HUES48 (cell line): Measurements from ENCODE around the gene URI1.
"Not testable (repeated sequence)": the region's sequence is repeated elsewhere in the genome, so short reads cannot be mapped to it uniquely, and the experiment has no call there.

Source experiments
- H3K27ac ChIP-seq: one replicate; pipeline ENCODE4 v1.7.0; 2013; ENCODE audit warnings: low read depth, low read length, inconsistent platforms
- H3K27me3 ChIP-seq: 2 replicates; pipeline ENCODE4 v1.6.1; 2013; ENCODE audit warnings: mild to moderate bottlenecking, low read length; ENCODE audit not compliant: control insufficient read depth, insufficient read depth
- H3K36me3 ChIP-seq: 2 replicates; pipeline ENCODE4 v1.6.1; 2013; ENCODE audit warnings: low read length; ENCODE audit not compliant: control insufficient read depth, insufficient read depth
- H3K4me1 ChIP-seq: 2 replicates; pipeline ENCODE4 v1.6.1; 2013; ENCODE audit warnings: mild to moderate bottlenecking, low read length; ENCODE audit not compliant: control insufficient read depth, insufficient read depth
- H3K4me3 ChIP-seq: 2 replicates; pipeline ENCODE4 v1.5.1; 2013; ENCODE audit warnings: mild to moderate bottlenecking, low read depth, low read length
- H3K9ac ChIP-seq: 2 replicates; pipeline ENCODE4 v1.6.1; 2013; ENCODE audit warnings: mild to moderate bottlenecking, low read depth, low read length, moderate library complexity
- H3K9me3 ChIP-seq: 2 replicates; pipeline ENCODE4 v1.6.1; 2013; ENCODE audit warnings: low read length; ENCODE audit not compliant: control insufficient read depth, insufficient read depth

Gene URI1, protein sequence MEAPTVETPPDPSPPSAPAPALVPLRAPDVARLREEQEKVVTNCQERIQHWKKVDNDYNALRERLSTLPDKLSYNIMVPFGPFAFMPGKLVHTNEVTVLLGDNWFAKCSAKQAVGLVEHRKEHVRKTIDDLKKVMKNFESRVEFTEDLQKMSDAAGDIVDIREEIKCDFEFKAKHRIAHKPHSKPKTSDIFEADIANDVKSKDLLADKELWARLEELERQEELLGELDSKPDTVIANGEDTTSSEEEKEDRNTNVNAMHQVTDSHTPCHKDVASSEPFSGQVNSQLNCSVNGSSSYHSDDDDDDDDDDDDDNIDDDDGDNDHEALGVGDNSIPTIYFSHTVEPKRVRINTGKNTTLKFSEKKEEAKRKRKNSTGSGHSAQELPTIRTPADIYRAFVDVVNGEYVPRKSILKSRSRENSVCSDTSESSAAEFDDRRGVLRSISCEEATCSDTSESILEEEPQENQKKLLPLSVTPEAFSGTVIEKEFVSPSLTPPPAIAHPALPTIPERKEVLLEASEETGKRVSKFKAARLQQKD

DNA sequence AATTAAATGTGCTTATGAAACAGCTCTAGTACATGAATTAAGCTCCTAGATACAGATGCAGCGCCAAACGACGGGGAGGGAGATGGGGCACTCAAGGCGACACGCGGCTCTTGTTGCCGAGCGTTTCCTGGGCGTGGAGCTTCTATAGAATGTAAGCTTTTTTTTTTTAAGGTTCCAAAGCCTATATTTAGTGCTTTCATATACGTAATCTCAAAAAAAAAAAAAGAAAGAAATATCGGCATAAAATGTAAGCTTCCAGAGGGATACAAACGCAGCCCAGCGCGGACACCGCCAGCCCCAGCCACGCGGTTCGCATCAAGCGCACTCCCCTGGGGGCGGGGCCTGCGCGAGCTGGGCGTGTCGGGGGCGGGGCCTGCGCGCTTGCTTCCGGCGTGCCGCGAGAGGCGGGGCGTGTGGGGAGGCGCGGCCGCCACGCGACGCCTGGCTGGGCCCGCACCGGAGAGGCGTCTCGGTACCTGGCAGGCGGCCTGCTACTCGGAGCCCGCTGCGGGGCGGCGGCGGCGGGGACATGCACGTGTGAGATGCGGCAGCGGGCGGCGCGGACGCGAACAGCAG, at the start of gene URI1:
URI1 (plus strand) TSS at position 412 of the 576 bp plus-strand sequence. CDS start 309 bp downstream, outside the sequence.
- Histone ChIP-seq H3K9ac (peak within 1 kb of the TSS; percentile 92), H3K27me3 (peaks cover 12% of the 10 kb centered on the region), H3K4me3 (peak within 1 kb of the TSS; percentile 96), H3K9me3 (no peaks in the 10 kb centered on the region), H3K4me1 (peaks cover 10% of the 10 kb centered on the region; the same call in 1 of the 2 replicates), H3K36me3 (no peaks in the 10 kb centered on the region), H3K27ac (peak within 1 kb of the TSS; percentile 75)

DNA sequence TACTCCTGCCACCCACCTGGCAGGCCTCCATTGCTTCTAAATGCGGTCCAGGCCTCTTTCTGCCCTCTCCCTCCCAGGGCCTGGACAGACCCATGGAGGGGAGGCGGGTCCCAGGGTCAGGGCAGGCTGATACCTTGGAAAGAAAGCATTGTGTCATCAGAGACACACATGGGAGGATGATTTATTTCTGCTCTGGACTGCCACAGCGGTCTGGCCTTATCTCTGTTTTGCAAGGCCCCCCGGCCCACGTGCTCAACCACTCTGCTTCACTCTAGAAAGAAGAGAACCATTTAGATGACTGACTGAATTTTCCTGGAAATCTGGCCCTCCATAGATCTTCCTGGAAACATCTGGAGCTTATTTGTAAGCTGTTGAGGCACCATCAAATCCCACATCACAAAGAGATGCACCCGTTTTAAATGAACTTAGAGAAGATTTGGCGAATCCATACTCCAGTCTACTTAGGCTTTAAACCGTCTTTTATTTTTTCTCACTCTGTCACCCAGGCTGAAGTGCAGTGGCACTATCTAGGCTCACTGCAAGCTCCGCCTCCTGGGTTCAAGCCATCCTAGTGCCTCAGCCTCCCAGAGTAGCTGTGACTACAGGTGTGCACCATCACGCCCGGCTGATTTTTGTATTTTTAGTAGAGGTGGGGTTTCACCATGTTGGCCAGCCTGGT, 48.3 kb upstream of the URI1 start:
- Histone ChIP-seq H3K4me1 (no peaks in the 10 kb centered on the region), H3K36me3 (no peaks in the 10 kb centered on the region), H3K27me3 (no peaks in the 10 kb centered on the region), H3K4me3 (no peak overlapping the region), H3K9me3 (no peaks in the 10 kb centered on the region), H3K27ac (no peak overlapping the region), H3K9ac (no peak overlapping the region)

DNA sequence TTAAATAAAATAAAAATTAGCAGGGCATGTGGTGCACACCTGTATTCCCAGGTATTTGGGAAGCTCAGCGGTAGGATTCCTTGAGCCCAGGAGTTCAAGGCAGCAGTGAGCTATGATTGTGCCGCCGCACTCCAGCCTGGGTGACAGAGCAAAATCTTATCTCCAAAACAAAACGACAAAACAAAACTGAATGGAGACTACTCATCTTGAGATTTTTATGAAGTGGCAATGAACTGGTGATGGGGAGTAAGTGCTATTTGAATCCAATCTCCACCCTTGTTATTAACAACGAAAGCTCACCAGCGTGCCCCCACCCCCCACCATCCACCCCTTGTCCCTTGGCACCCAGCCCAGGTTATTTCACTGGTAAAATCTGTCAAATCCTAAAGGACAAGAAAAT, 45.2 kb upstream of the URI1 start:
- H3K4me3 ChIP-seq = no peak overlapping the region
- no peaks in the 10 kb centered on the region for H3K4me1 ChIP-seq
- no peaks in the 10 kb centered on the region for H3K36me3 ChIP-seq
- H3K9me3 ChIP-seq = no peaks in the 10 kb centered on the region
- H3K27me3 ChIP-seq = no peaks in the 10 kb centered on the region
- H3K9ac ChIP-seq = no peak overlapping the region
- no peak overlapping the region for H3K27ac ChIP-seq

DNA sequence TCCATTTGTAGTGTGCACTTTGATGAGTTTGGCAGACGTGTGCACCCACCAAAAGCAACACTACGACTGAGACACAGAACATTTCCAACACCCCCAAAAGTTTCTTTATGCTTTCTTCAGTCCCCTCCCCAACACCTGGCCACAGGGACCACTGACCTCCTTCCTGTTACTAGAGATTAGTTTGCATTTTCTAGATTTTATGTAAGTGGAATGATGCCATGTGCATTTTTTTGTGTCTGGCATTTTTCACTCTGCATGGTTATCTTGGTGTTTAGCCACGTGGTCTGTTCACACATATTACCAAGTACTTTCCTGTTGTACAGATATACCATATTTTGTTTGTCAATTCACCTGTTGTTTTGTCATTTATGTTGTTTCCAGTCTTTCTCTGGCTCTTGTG, 44.6 kb upstream of the URI1 start:
- Histone ChIP-seq H3K27me3 (no peaks in the 10 kb centered on the region), H3K27ac (no peak overlapping the region), H3K36me3 (no peaks in the 10 kb centered on the region), H3K4me1 (no peaks in the 10 kb centered on the region), H3K9ac (no peak overlapping the region), H3K9me3 (no peaks in the 10 kb centered on the region), H3K4me3 (no peak overlapping the region)

DNA sequence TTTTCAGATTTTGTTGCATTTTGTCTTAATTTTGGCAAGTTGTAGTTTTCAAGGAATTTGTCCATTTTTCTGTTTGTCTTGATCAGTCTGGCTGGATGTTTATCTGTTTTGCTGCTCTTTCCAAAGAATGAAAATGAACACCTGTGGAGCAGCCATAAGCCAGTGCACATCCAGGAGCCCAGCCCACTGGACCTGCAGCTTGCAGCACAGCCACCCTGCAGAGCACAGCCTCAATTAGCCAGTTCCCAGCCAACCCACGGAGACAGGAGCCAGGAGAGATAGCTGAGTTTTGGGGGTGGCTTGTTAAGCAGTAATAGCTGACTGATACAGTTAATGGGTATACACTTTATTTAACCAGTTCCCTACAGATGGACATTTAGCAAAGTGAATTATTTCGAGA, 38.0 kb upstream of the URI1 start:
- Histone ChIP-seq H3K36me3 (no peaks in the 10 kb centered on the region), H3K27ac (no peak overlapping the region), H3K27me3 (no peaks in the 10 kb centered on the region), H3K4me1 (no peaks in the 10 kb centered on the region), H3K4me3 (no peak overlapping the region), H3K9ac (no peak overlapping the region), H3K9me3 (no peaks in the 10 kb centered on the region)

DNA sequence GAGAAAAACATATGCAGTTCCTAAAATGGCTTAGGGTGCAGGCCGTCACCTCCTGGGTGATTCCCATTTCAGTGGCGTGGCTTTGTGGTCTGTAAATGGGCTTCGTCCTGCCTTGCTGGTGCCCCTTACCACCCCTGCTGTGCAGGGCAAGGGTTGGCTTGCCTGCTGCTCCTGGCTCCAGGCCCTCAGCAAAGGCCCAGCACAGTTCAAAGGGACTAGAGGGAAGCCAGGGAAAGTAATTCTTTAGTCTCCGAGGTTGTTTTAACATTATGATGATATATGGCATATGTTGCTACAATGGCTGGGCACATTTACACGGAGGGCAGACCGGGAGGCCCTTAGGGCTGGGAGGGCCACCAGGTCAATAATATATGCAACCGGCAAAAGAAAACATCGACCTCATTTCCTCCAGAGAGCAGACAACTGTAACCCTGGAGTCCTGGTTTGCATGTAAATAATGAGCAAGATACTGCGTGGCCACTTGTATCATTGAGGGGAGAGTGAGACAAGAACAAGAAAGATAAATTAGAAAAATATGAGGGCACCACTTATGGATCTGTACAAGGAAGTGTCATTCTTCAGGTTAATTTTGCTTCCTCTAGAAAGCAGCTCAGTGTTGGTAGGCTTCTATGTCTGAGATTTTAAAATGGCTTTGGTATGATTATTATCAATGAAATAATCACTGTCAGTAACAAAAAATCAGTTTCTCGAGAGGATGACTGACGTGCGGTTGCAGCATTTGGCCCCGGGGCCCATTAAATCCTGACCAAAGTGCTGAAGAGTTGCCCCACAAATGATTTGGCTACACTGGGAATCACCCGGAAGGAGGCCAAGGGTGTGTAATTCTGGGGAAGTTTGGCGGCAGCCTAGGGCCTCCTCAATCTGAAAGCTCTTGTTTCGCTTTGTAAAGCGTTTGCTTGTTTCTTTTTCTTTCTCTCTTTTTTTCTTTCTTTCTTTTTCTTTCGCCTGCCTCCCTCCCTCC, 32.8 kb upstream of the URI1 start:
- Histone ChIP-seq H3K9ac (no peak overlapping the region), H3K4me1 (no peaks in the 10 kb centered on the region), H3K9me3 (no peaks in the 10 kb centered on the region), H3K4me3 (no peak overlapping the region), H3K27ac (no peak overlapping the region), H3K36me3 (no peaks in the 10 kb centered on the region), H3K27me3 (no peaks in the 10 kb centered on the region)

DNA sequence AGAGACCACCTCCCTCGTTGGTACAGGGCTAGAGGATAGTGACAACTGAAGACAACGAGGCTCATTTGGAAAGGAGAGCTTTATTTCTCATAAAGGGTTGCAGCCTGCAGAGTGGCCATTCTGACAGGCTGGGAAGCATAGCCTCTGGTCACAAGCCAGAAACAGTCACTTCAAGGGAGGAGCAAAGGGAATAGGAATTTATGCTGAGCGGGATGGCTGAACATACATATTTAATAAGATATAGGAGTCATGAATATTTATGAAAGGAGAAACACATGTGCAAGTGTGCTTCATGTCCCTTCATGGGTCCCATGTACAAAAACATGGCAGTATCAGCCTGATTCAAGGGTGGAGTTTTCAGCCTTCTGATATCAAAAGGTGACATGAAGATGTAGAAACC, 27.1 kb upstream of the URI1 start:
- no peaks in the 10 kb centered on the region for H3K9me3 ChIP-seq
- no peak overlapping the region for H3K27ac ChIP-seq
- no peak overlapping the region for H3K4me3 ChIP-seq
- no peaks in the 10 kb centered on the region for H3K36me3 ChIP-seq
- H3K4me1 ChIP-seq = no peaks in the 10 kb centered on the region
- H3K27me3 ChIP-seq = no peaks in the 10 kb centered on the region
- H3K9ac ChIP-seq = no peak overlapping the region

DNA sequence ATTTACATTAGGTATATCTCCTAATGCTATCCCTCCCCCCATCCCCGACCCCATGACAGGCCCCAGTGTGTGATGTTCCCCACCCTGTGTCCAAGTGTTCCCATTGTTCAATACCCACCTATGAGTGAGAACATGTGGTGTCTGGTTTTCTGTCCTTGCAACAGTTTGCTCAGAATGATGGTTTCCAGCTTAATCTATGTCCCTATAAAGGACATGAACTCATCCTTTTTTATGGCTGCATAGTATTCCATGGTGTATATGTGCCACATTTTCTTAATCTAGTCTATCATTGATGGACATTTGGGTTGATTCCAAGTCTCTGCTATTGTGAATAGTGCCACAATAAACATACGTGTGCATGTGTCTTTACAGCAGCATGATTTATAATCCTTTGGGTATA, 26.2 kb upstream of the URI1 start:
- H3K4me3 ChIP-seq, H3K4me1 ChIP-seq, H3K9me3 ChIP-seq, H3K27ac ChIP-seq, H3K36me3 ChIP-seq, H3K27me3 ChIP-seq, H3K9ac ChIP-seq: not testable (repeated sequence)

DNA sequence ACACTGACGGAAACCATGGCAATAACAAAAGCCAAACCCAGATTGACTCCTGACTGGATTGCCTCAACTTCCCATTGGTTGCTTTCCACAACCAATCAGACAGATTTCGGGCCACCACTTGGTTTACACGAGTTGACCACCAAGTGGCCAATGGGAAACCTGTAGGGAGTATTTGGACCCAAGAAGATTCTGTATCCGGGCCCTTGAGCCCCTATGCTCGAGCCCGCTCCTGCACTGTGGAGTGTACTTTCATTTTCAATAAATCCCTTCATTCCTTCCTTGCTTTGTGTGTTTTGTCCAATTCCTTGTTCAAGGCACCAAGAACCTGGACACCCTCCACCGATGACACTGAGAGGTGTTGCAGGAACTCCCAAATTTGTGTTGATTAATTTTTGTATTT, 24.1 kb upstream of the URI1 start:
- H3K4me1 ChIP-seq = no peaks in the 10 kb centered on the region

DNA sequence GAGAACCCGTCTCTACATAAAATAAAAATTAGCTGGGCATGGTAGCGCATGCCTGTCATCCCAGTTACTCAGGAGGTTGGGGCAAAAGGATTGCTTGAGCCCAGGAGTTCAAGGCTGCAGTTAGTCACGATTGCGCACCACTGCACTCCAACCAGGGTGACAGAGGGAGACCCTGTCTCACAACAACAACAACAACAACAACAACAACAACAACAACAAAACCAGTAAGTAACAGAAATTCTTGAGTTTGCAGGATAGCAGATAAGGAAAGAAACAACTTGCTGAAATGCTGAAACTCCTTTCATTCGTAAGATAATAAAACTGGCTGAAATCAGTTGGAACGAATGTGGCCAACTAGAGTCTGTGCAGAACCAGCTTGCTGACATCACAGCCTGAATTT, 23.1 kb upstream of the URI1 start:
- Histone ChIP-seq H3K9ac (no peak overlapping the region), H3K36me3 (no peaks in the 10 kb centered on the region), H3K9me3 (no peaks in the 10 kb centered on the region), H3K4me3 (no peak overlapping the region), H3K27ac (no peak overlapping the region), H3K27me3 (no peaks in the 10 kb centered on the region), H3K4me1 (no peaks in the 10 kb centered on the region)

More for the DNA sequence above, 24.1 kb upstream of the URI1 start:
- Histone ChIP-seq H3K27ac (no peak overlapping the region), H3K9me3 (no peaks in the 10 kb centered on the region), H3K27me3 (no peaks in the 10 kb centered on the region), H3K36me3 (no peaks in the 10 kb centered on the region), H3K4me3 (no peak overlapping the region), H3K9ac (no peak overlapping the region)
